ENCODE measurements around the gene MYO18A.

The MYO18A gene

DNA sequence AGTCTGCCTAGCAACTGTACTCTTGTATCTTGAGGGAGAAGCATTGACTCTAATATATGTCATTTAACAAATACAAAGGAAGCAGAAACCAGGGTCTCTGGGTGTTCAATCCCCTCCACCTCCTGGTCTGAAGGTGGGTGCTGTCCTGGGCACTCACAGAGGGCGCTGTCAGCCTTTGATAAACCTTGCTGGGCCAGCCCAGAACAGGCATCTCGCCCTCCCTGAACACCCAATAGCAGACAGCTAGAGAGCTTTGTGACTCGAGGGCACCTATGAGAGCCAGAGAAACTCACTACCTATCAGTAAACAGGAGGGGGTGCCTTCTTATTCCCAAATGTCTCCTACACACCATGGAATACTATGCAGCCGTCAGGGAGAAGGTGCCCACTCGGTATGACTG is 143.6 kb downstream of the MYO18A start:
- no peak for DNase-seq (ENCODE audit: low read depth in 2 of 2)

DNA sequence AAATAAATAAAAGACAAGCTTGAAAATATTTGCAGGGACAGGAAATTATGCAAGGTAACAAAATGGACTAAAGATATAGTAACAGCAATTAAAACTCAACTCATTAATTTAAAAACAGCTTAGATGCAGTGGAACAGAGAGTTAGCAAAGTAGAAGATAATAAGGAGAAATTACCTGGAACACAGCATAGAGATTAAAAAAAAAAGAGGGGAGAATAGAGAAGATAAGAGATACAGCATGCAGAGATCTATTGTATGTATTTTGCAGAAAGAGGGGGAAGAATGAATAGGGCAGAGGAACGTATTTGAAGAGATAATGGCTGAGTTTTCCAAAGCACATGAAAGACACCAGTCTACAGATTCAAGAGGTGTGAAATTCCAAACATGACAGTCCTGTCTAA is 145.7 kb downstream of the MYO18A start:
- no peak for DNase-seq (ENCODE audit: low read depth in 2 of 2)

DNA sequence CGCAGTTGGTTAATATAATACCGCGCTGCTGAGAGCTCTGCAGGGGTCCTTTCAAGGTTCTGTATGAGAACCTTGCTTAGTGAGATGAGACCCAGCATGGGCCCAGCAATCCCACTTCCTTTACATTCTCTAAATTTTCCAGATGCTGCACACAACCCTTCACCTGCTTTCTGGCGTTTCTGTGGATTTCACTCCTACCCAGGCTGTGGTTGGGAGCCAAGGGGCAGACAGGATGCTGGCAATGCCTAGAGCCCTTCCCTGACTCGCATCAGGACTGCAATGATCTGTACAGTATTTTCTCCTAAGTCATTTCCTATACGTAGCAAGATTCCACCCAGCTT is 147.4 kb downstream of the MYO18A start:
- no peak for DNase-seq (ENCODE audit: low read depth in 2 of 2)

DNA sequence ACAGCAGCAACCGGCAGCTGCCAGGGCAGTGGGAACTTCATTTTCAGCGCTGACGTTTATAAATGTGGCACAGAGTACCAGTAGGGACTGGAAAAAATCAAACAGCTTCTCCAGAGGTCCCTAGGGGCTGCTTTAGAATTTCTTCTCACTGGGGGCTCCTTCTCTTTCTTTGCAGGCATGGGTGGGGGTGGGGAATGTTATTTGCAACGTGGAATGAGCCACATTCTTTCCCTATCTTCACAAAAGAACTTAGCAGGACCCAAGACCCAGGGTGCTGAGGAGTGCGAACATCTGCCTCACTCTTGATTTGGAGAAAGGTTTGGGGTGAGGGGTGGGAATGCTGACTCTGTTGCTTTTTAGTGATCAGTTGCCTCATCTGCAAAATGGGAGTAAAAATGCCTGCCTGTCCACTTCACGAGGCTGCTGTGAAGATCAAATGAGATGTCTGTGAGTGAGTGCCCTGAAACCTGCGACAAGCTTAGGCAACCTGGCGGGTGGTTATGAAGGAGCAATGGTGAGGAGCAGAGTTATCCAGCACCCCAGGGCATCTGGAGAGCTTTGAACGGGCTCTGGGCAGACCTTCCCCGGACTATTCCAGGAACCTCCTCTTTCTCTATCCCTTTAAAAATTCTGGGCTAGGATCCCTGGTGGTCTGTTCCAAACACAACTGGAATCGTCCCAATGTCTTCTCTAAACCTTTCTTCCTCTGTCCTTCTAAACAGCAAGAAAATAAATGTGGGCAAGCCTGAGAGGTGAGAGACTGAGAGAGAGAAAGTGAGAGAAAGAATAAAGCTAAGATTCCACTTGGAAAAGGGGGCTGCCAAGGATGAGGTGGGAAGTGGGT is 148.0 kb downstream of the MYO18A start:
- DNase-seq (ENCODE audit: low read depth in 2 of 2) = no peak

DNA sequence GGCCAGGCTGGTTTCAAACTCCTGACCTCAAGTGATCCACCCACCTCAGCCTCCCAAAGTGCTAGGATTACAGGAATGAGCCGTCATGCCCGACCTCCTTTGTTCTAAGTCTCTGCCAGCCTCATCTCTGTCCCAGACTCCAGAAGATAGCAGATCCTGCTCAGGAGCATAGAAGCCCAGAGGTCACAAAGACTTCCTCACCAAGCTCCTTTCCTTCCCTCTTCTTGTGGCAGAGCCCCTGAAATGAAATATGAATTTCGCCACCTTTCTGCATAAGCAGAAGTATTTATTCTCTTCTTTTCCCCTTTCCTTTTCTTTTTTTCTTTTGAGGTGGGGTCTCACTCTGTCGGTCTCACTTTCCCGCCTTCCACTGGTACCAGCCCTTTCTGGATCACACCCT is 148.7 kb downstream of the MYO18A start:
- DNase-seq (ENCODE audit: low read depth in 2 of 2) = no peak

DNA sequence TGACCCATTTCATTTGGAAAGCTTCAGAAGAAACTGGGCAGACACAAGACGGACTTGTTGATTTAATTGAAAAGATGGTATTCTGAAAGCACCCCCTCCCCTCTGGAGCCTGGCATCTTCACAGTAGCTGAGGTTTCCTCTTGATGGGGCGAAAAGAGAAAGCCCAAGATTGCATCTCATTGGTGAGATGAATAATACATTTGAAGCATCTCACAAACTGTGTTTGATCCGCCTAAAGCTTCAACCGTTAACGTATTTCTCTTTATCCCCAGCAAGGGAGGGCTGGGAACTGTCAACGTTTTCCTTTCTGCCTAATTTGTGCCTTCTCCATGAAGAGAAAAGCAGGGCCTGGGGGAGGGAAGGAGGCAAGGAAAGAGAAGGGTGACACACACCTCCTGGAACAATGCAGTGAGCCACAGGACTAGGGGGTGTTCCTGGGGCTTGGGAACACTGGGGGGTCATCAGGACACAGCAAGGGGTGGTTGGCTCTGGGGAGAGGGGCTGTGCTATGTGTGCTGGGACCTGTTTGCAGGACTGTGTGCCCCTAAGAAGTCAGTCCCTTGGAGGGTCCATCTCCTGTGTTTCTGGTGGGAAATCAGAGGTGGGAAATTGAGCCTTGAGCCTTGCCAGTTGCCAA is 155.8 kb downstream of the MYO18A start:
- DNase-seq (ENCODE audit: low read depth in 2 of 2) = no peak

DNA sequence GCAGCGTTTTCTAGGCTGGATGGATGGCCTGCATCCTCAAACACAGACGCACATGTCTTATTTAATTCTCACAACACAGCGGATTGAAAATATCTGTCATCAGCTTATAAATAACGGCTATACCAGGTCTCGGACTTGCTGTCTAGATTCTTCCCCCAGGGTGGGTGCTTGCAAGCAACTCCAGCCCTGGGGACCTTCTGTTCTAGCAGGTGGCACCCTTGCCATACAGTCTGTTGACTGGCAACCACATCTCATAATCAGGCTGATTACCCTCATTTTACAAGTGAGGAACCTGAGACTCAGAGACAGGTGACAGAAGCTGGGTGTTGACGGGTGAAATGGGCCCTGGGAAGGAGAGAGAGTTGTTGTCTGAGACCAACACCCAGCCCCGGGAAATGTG is 158.1 kb downstream of the MYO18A start:
- DNase-seq (ENCODE audit: low read depth in 2 of 2) = no peak

DNA sequence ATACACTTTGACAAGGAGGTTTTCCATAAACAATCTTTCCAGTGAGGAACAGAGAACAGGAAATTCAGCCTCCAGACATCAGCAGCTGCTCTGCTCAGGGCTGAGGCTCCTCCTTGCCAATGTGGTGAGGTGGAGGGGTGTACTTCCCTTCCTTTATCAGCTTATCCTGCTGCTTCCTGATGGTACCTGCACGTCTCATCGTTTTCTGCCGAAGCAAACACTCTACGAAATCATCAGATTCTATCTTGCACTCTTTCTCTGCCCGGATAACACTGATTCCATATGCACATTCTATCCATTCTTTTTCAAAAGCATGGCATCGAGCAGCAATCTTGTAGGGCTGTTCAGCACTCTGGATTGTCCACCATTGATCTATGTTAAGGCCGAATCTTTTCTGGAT is 159.0 kb downstream of the MYO18A start:
- no peak for DNase-seq (ENCODE audit: low read depth in 2 of 2)

Measured in stimulated activated CD4-positive, alpha-beta T cell treated with anti-CD3 and anti-CD28 coated beads, Interleukin-1b, Interleukin-23, amount 100 ng/mL, for 4 hours (primary cell).